ENCODE data around the gene UQCR11.

The UQCR11 gene

GRCh38 chr19:1616875-1617274 lies 11.6 kb upstream of the UQCR11 start:
- Histone ChIP-seq H3K4me2 (ENCODE audit: insufficient read depth, low read length) (no peak overlapping the region), H3K79me2 (ENCODE audit: insufficient read depth, low read length) (peaks cover 31% of the 10 kb centered on the region), H3K4me1 (ENCODE audit: insufficient read depth, low read length) (no peaks in the 10 kb centered on the region), H3K36me3 (ENCODE audit: insufficient read depth, low read length) (peaks cover 98% of the 10 kb centered on the region), H2AFZ (ENCODE audit: low read depth, low read length) (no peak overlapping the region), H3K9me3 (ENCODE audit: insufficient read depth, low read length, severe bottlenecking) (no peaks in the 10 kb centered on the region), H3K27ac (ENCODE audit: low read length) (no peak overlapping the region), H3K9ac (ENCODE audit: low read depth, low read length) (no peak overlapping the region), H3K4me3 (ENCODE audit: low read depth in 1 of 2, low read length in 2 of 2) (no peak overlapping the region), H3K27me3 (ENCODE audit: insufficient read depth, low read length, poor library complexity) (no peaks in the 10 kb centered on the region), H4K20me1 (ENCODE audit: insufficient read depth, low read length) (peaks cover 73% of the 10 kb centered on the region)
- no peak for ATAC-seq (ENCODE audit: insufficient read depth, low read depth)
- DNase-seq: no peak
- TF ChIP-seq CTCF (IDR thresholded peaks at IDR 0.05; ENCODE audit: borderline replicate concordance, extremely low read depth, low read length, poor library complexity, severe bottlenecking) (no peak), EZH2 (IDR thresholded peaks at IDR 0.05; ENCODE audit: borderline replicate concordance, low read depth, low read length, severe bottlenecking) (no peak)

- H3K27me3 ChIP-seq (ENCODE audit: insufficient read depth, low read length, poor library complexity): no peaks in the 10 kb centered on the region
- H3K4me3 ChIP-seq (ENCODE audit: low read depth in 1 of 2, low read length in 2 of 2): no peak overlapping the region
- no peak overlapping the region for H3K4me2 ChIP-seq (ENCODE audit: insufficient read depth, low read length)
- DNase-seq (no peak), ATAC-seq (ENCODE audit: insufficient read depth, low read depth) (no peak)
- H3K4me1 ChIP-seq (ENCODE audit: insufficient read depth, low read length): no peaks in the 10 kb centered on the region
- no peak overlapping the region for H3K9ac ChIP-seq (ENCODE audit: low read depth, low read length)
- peaks cover 29% of the 10 kb centered on the region for H3K79me2 ChIP-seq (ENCODE audit: insufficient read depth, low read length)
- H3K36me3 ChIP-seq (ENCODE audit: insufficient read depth, low read length): peaks cover 97% of the 10 kb centered on the region
- no peaks in the 10 kb centered on the region for H3K9me3 ChIP-seq (ENCODE audit: insufficient read depth, low read length, severe bottlenecking)
- TF ChIP-seq CTCF (IDR thresholded peaks at IDR 0.05; ENCODE audit: borderline replicate concordance, extremely low read depth, low read length, poor library complexity, severe bottlenecking) (no peak), EZH2 (IDR thresholded peaks at IDR 0.05; ENCODE audit: borderline replicate concordance, low read depth, low read length, severe bottlenecking) (no peak)
- no peak overlapping the region for H2AFZ ChIP-seq (ENCODE audit: low read depth, low read length)
- no peak overlapping the region for H3K27ac ChIP-seq (ENCODE audit: low read length)
- peaks cover 70% of the 10 kb centered on the region for H4K20me1 ChIP-seq (ENCODE audit: insufficient read depth, low read length)
Measured at GRCh38 chr19:1616396-1616795, 11.1 kb upstream of the UQCR11 start.

- H3K4me2 ChIP-seq (ENCODE audit: insufficient read depth, low read length): no peak overlapping the region
- peaks cover 23% of the 10 kb centered on the region for H3K79me2 ChIP-seq (ENCODE audit: insufficient read depth, low read length)
- H3K4me1 ChIP-seq (ENCODE audit: insufficient read depth, low read length): no peaks in the 10 kb centered on the region
- no peaks in the 10 kb centered on the region for H3K27me3 ChIP-seq (ENCODE audit: insufficient read depth, low read length, poor library complexity)
- DNase-seq (no peak), ATAC-seq (ENCODE audit: insufficient read depth, low read depth) (no peak)
- no peak overlapping the region for H2AFZ ChIP-seq (ENCODE audit: low read depth, low read length)
- H3K27ac ChIP-seq (ENCODE audit: low read length): no peak overlapping the region
- TF ChIP-seq CTCF (IDR thresholded peaks at IDR 0.05; ENCODE audit: borderline replicate concordance, extremely low read depth, low read length, poor library complexity, severe bottlenecking): no peak
- TF ChIP-seq EZH2 (IDR thresholded peaks at IDR 0.05; ENCODE audit: borderline replicate concordance, low read depth, low read length, severe bottlenecking): no peak
- no peaks in the 10 kb centered on the region for H3K9me3 ChIP-seq (ENCODE audit: insufficient read depth, low read length, severe bottlenecking)
- H3K4me3 ChIP-seq (ENCODE audit: low read depth in 1 of 2, low read length in 2 of 2): no peak overlapping the region
- peaks cover 63% of the 10 kb centered on the region for H4K20me1 ChIP-seq (ENCODE audit: insufficient read depth, low read length)
- H3K36me3 ChIP-seq (ENCODE audit: insufficient read depth, low read length): peaks cover 96% of the 10 kb centered on the region
- no peak overlapping the region for H3K9ac ChIP-seq (ENCODE audit: low read depth, low read length)
Measured at GRCh38 chr19:1615156-1615765, 10.0 kb upstream of the UQCR11 start.

Measured in DND-41 (cell line).